NB4 (cell line): ENCODE measurements around the gene DMAC2.

ENCODE experiments used
- CTCF ChIP-seq: IDR thresholded peaks from one replicate; pipeline ENCODE4 v1.5.1; 2012; ENCODE audit warnings: low read depth, low read length
- POLR2A ChIP-seq: IDR thresholded peaks from 2 replicates; pipeline ENCODE4 v1.6.1; 2011; ENCODE audit warnings: mild to moderate bottlenecking; ENCODE audit not compliant: insufficient read length; ENCODE audit errors: extremely low read depth

GRCh38 chr19:41403181-41403970 lies 36.3 kb downstream of the DMAC2 start:
- TF ChIP-seq CTCF (no peak), POLR2A (no peak)
